ENCODE results near the gene ITPR3. TPM values are rescaled to one million over a fixed set of nuclear protein-coding genes. Genes with fewer than 3 reads are reported as not detected.

ITPR3 gene
- total RNA-seq (10 to 100 TPM in 1 of 2 donors, 1 to 10 TPM in 1; 6.6 to 10.9 TPM), polyA plus RNA-seq (ENCODE audit: insufficient read length in 2 of 2) (10 to 100 TPM in 1 of 2 donors, 1 to 10 TPM in 1; 6.0 to 11.9 TPM)
- long read RNA-seq, donor 1, partial matches to known transcripts, result 0 of 161 reads
- long read RNA-seq, donor 1, other reads (novel, unspliced or antisense), result 161 of 161 reads
- long read RNA-seq, donor 2, result 0 reads
- long read RNA-seq, donor 3, partial matches to known transcripts, result 66 of 66 reads
- long read RNA-seq, donor 3, other reads (novel, unspliced or antisense), result 0 of 66 reads
- long read RNA-seq, donor 4, partial matches to known transcripts, result 18 of 18 reads
- long read RNA-seq, donor 4, other reads (novel, unspliced or antisense), result 0 of 18 reads

DNA sequence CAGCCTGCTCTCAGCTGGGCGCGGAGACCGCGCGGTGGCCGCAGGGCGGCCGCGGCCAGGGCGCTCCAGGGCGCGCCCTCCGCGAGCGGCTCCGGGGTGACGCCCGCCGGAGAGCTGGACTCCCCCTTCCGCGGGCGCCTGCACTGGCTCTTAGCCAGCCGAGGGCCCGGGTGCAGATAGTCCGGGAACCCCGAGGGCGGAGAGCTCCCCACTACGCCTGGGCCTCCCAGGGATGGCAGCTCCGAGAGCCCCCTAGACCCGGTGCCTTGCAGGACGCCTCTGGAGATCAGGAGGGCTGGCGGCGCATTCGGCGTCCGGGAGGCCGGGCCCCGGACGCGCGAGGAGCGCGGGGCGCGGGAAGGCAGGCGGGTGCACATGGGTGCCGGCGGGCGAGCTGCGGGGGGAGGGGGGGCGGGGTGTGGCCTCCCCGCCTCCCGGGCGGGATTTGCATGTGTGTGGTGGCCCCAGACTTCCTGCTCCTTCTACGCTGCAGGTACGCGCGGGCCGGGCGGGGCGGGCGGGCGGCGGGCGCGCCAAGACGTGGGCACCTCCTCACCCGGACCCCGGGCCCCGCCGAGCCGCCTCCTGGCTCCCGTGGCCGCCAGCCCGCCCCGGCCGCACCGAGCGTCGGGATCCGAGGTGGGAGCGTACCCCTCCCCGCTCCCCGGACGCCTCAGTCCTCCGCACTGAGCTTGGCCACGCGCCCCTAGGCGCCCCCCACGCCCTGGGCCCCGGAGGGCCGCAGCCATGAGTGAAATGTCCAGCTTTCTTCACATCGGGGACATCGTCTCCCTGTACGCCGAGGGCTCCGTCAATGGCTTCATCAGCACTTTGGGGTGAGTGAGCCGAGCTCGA lies at the start of gene ITPR3:
ITPR3 (plus strand) TSS at position 467 of the 855 bp plus-strand sequence; CDS start at position 748, 281 bp downstream.
- under 1% methylated on average over 93 of the region's 99 CpGs for WGBS (ENCODE audit: insufficient coverage)

DNA sequence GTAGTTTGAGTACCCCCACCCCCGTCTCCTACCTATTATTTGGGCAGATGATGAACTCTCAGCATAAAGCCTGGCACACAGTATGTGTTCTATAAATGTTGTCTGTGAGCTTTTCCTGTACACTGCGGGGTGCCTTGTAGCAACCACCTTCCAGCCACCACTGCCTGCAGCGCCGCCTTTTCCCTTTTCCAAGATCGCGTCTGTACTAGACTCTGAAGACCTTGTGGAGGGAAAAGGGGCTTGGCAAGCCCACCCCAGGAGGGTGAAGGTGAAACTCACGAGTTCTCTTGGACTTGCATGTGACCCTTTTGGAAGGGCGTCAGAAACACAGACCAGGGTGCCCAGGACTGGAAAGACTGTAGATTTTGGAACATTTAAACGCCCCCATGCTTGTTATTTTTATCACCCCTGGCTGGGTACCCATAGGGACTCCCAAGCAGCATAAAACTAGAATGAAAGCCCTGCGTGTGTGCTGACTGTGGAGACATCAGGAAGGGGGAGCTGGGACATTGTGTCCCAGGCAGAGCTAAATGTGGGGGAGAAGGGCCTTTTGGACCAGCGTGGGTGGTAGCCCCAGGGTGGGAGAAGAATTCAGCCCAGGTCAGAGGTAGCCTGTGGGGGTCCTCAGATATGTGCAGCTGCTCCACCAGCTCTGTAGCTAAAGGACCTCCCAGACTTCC lies 49.3 kb upstream of the ITPR3 start:
- no peaks in the 10 kb centered on the region for H3K9me3 ChIP-seq (ENCODE audit: control insufficient read depth, insufficient read depth, low read length)
- peaks cover 37% of the 10 kb centered on the region for H3K36me3 ChIP-seq (ENCODE audit: control insufficient read depth, insufficient read depth, low read length)
- H3K4me3 ChIP-seq (ENCODE audit: low read depth, low read length), result peak overlapping the region; percentile 76
- H3K27me3 ChIP-seq (ENCODE audit: control insufficient read depth, insufficient read depth, low read length), result no peaks in the 10 kb centered on the region
- peaks cover 26% of the 10 kb centered on the region for H3K4me1 ChIP-seq (ENCODE audit: control insufficient read depth, insufficient read depth, low read length)
- WGBS (ENCODE audit: insufficient coverage), result 62% methylated on average over 4 of the region's 11 CpGs
- DNase-seq (ENCODE audit: low read depth in 4 of 6, low spot score in 6 of 6), result no peak
- H3K27ac ChIP-seq (ENCODE audit: low read depth, low read length), result peak overlapping the region; percentile 92

More for the DNA sequence above, at the start of gene ITPR3:
- Histone ChIP-seq H3K27me3 (ENCODE audit: control insufficient read depth, insufficient read depth, low read length) (peaks cover 48% of the 10 kb centered on the region), H3K9me3 (ENCODE audit: control insufficient read depth, insufficient read depth, low read length) (no peaks in the 10 kb centered on the region), H3K36me3 (ENCODE audit: control insufficient read depth, insufficient read depth, low read length) (no peaks in the 10 kb centered on the region), H3K4me3 (ENCODE audit: low read depth, low read length) (peak within 1 kb of the TSS; percentile 45), H3K4me1 (ENCODE audit: control insufficient read depth, insufficient read depth, low read length) (peaks cover 34% of the 10 kb centered on the region), H3K27ac (ENCODE audit: low read depth, low read length) (peak within 1 kb of the TSS; percentile 68)
- DNase-seq (ENCODE audit: low read depth in 4 of 6, low spot score in 6 of 6), result peak in 1 of 6 donors; percentile 48

DNA sequence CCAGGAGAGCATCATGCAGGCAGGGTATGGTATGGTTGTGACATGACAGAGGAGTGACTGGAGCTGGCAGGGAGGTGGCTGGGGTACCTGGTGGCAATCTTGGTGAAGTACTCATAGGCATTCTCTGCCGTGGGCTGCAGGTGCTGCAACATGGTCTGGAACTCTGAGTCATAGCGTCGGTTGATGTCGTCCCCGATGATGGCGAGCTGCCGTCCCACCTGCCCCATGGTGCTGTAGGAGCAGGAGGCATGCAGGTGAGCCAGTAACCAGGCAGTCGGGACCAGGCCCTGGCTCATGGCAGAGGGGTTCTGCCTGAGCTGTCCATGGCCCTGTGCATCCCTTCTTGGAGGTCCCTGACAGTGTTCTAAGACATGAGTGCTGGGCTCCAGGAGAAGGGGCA lies 45.9 kb upstream of the ITPR3 start:
- no peak for DNase-seq (ENCODE audit: low read depth in 4 of 6, low spot score in 6 of 6)
- H3K27ac ChIP-seq (ENCODE audit: low read depth, low read length), result no peak overlapping the region
- peaks cover 50% of the 10 kb centered on the region for H3K36me3 ChIP-seq (ENCODE audit: control insufficient read depth, insufficient read depth, low read length)
- no peak overlapping the region for H3K4me3 ChIP-seq (ENCODE audit: low read depth, low read length)
- peaks cover 34% of the 10 kb centered on the region for H3K4me1 ChIP-seq (ENCODE audit: control insufficient read depth, insufficient read depth, low read length)
- no peaks in the 10 kb centered on the region for H3K9me3 ChIP-seq (ENCODE audit: control insufficient read depth, insufficient read depth, low read length)
- 95% methylated on average over 8 of the region's 8 CpGs for WGBS (ENCODE audit: insufficient coverage)
- no peaks in the 10 kb centered on the region for H3K27me3 ChIP-seq (ENCODE audit: control insufficient read depth, insufficient read depth, low read length)

DNA sequence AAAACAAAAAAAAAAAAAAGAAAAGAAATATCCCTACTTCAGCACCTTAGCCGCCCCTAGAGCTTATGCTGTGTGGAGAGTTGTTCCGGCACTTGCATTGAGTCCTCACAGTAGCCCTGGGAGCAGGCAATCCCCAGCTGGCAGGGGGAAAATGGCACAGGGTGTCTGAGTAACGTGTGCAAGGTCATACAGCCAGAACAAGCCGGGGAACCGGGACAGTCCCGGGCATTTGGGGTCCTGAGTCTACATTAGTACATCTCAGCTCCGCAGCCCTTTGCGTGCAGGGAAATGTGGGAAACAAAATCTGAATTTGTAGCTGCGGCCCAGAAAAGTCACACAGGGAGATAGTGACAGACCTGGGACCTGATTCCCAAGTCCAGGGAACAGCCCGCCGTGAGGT lies 44.5 kb upstream of the ITPR3 start:
- peaks cover 50% of the 10 kb centered on the region for H3K36me3 ChIP-seq (ENCODE audit: control insufficient read depth, insufficient read depth, low read length)
- 98% methylated on average over 11 of the region's 11 CpGs for WGBS (ENCODE audit: insufficient coverage)
- H3K27ac ChIP-seq (ENCODE audit: low read depth, low read length), result no peak overlapping the region
- DNase-seq (ENCODE audit: low read depth in 4 of 6, low spot score in 6 of 6), result no peak
- peaks cover 29% of the 10 kb centered on the region for H3K4me1 ChIP-seq (ENCODE audit: control insufficient read depth, insufficient read depth, low read length)
- H3K9me3 ChIP-seq (ENCODE audit: control insufficient read depth, insufficient read depth, low read length), result no peaks in the 10 kb centered on the region
- H3K4me3 ChIP-seq (ENCODE audit: low read depth, low read length), result no peak overlapping the region
- H3K27me3 ChIP-seq (ENCODE audit: control insufficient read depth, insufficient read depth, low read length), result no peaks in the 10 kb centered on the region

DNA sequence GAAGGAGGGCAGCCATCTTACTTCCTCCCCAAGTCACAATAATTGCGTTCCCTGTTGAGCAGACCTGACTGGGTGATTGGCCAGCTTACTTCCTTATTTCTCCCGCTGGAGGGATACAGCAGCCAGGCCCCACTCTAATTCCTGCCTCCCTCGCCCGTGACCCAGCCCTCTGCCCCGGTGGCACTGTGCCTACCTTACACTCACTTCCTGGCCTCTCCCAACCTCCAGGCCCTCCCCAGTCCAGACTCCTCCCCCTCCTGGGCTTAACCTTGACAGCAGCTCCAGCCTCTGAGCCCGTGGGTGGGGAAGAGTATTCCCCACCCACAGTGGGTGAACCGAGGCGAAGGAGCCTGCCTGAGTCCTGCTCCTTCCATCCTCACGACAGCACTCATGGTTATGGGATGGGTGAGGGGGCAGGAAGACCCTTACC lies 44.0 kb upstream of the ITPR3 start:
- Histone ChIP-seq H3K27ac (ENCODE audit: low read depth, low read length) (no peak overlapping the region), H3K36me3 (ENCODE audit: control insufficient read depth, insufficient read depth, low read length) (peaks cover 50% of the 10 kb centered on the region), H3K4me1 (ENCODE audit: control insufficient read depth, insufficient read depth, low read length) (peaks cover 25% of the 10 kb centered on the region), H3K9me3 (ENCODE audit: control insufficient read depth, insufficient read depth, low read length) (no peaks in the 10 kb centered on the region), H3K4me3 (ENCODE audit: low read depth, low read length) (no peak overlapping the region), H3K27me3 (ENCODE audit: control insufficient read depth, insufficient read depth, low read length) (no peaks in the 10 kb centered on the region)
- DNase-seq (ENCODE audit: low read depth in 4 of 6, low spot score in 6 of 6), result no peak
- 94% methylated on average over 6 of the region's 9 CpGs for WGBS (ENCODE audit: insufficient coverage)

DNA sequence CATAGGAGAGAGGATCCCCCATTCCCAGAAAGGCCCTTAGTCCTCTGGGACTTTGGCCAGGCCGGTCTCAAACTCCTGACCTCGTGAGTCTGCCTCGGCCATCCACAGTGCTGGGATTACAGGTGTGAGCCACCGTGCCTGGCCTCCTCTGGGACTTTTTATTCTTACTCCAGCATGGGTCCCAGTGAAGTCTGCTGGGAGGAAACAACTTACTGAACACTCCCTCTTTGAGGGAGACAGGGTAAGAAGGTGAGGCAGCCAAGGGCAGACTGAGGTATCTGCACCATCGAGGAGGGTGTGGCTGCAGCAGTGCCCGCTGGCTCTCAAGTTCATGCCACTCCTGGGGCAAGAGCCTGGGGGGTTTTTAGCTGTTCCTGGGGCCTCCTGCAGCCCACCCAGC lies 43.4 kb upstream of the ITPR3 start:
- Histone ChIP-seq H3K4me3 (ENCODE audit: low read depth, low read length) (no peak overlapping the region), H3K27me3 (ENCODE audit: control insufficient read depth, insufficient read depth, low read length) (no peaks in the 10 kb centered on the region), H3K27ac (ENCODE audit: low read depth, low read length) (no peak overlapping the region), H3K9me3 (ENCODE audit: control insufficient read depth, insufficient read depth, low read length) (no peaks in the 10 kb centered on the region), H3K36me3 (ENCODE audit: control insufficient read depth, insufficient read depth, low read length) (peaks cover 47% of the 10 kb centered on the region), H3K4me1 (ENCODE audit: control insufficient read depth, insufficient read depth, low read length) (peaks cover 23% of the 10 kb centered on the region)
- 83% methylated on average over 4 of the region's 6 CpGs for WGBS (ENCODE audit: insufficient coverage)
- no peak for DNase-seq (ENCODE audit: low read depth in 4 of 6, low spot score in 6 of 6)

DNA sequence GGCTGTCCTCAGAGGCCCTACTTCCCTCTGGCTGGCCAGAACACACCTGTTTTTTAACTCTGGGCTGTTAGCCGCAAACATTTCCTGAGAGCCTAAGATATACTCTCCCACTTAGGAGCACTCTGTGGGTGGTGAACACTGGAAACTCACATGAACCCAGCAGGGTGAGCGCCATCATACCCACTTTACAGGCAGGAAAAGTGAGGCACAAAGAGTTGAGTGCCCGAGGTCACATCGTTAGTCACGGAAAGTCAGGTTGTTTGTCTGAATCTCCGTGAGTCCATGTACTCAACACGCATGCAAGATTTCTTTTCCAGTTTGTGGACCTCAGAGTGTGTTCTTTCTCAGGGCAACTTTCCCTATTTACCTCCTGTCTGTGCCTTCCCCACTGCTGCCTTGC lies 43.0 kb upstream of the ITPR3 start:
- no peak for DNase-seq (ENCODE audit: low read depth in 4 of 6, low spot score in 6 of 6)
- peaks cover 23% of the 10 kb centered on the region for H3K4me1 ChIP-seq (ENCODE audit: control insufficient read depth, insufficient read depth, low read length)
- H3K9me3 ChIP-seq (ENCODE audit: control insufficient read depth, insufficient read depth, low read length), result no peaks in the 10 kb centered on the region
- H3K27me3 ChIP-seq (ENCODE audit: control insufficient read depth, insufficient read depth, low read length), result no peaks in the 10 kb centered on the region
- no peak overlapping the region for H3K27ac ChIP-seq (ENCODE audit: low read depth, low read length)
- no peak overlapping the region for H3K4me3 ChIP-seq (ENCODE audit: low read depth, low read length)
- 94% methylated on average over 7 of the region's 7 CpGs for WGBS (ENCODE audit: insufficient coverage)
- peaks cover 47% of the 10 kb centered on the region for H3K36me3 ChIP-seq (ENCODE audit: control insufficient read depth, insufficient read depth, low read length)

DNA sequence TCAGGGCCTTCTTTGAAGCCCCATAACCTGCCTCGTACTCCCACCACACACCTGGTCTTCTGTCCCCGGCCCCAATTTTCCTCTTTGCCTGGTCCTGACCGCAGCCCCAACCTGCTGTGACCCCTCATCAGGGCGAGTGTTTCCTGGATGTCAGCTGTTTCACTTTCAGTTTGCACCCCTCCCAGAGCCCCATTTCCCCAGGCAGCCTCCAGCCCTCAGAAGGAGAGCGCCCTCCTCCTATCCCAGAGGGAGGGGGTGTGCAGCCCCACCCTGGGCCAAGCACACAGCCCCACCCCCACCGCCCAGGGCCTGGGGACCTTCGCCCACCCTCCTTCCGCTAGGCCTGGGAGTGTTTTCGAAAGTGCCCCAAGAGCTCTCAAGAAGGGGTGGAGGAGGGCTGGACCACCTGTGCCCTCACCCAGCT lies 42.5 kb upstream of the ITPR3 start:
- Histone ChIP-seq H3K36me3 (ENCODE audit: control insufficient read depth, insufficient read depth, low read length) (peaks cover 43% of the 10 kb centered on the region), H3K4me3 (ENCODE audit: low read depth, low read length) (no peak overlapping the region), H3K27ac (ENCODE audit: low read depth, low read length) (no peak overlapping the region), H3K27me3 (ENCODE audit: control insufficient read depth, insufficient read depth, low read length) (no peaks in the 10 kb centered on the region), H3K9me3 (ENCODE audit: control insufficient read depth, insufficient read depth, low read length) (no peaks in the 10 kb centered on the region), H3K4me1 (ENCODE audit: control insufficient read depth, insufficient read depth, low read length) (peaks cover 23% of the 10 kb centered on the region)
- DNase-seq (ENCODE audit: low read depth in 4 of 6, low spot score in 6 of 6), result no peak
- WGBS (ENCODE audit: insufficient coverage), result 67% methylated on average over 4 of the region's 9 CpGs
